ENCODE results near the gene RANBP1.

The RANBP1 gene

GRCh38 chr22:20091690-20092476 is 24.0 kb upstream of the RANBP1 start:
- in situ Hi-C loops (cut with HindIII; ENCODE audit: low pct_unique_long_range_greater_than_20kb, low sequenced_read_pairs), result no loop called here
- DNase-seq (ENCODE audit: low read depth in 1 of 2, low spot score in 1 of 2), result no peak
- no peak for TF ChIP-seq JUND (IDR thresholded peaks at IDR 0.05; ENCODE audit: low read depth)

- in situ Hi-C loops (cut with HindIII; ENCODE audit: low pct_unique_long_range_greater_than_20kb, low sequenced_read_pairs), result no loop called here
- DNase-seq (ENCODE audit: low read depth in 1 of 2, low spot score in 1 of 2), result no peak
- TF ChIP-seq JUND (IDR thresholded peaks at IDR 0.05; ENCODE audit: low read depth), result no peak
Measured at GRCh38 chr22:20092477-20092854, 23.4 kb upstream of the RANBP1 start.

GRCh38 chr22:20093418-20094196 is 22.3 kb upstream of the RANBP1 start:
- no peak for TF ChIP-seq JUND (IDR thresholded peaks at IDR 0.05; ENCODE audit: low read depth)
- in situ Hi-C loops (cut with HindIII; ENCODE audit: low pct_unique_long_range_greater_than_20kb, low sequenced_read_pairs), result no loop called here

GRCh38 chr22:20094197-20094807 is 21.6 kb upstream of the RANBP1 start:
- no peak for TF ChIP-seq JUND (IDR thresholded peaks at IDR 0.05; ENCODE audit: low read depth)
- DNase-seq (ENCODE audit: low read depth in 1 of 2, low spot score in 1 of 2), result no peak
- in situ Hi-C loops (cut with HindIII; ENCODE audit: low pct_unique_long_range_greater_than_20kb, low sequenced_read_pairs), result no loop called here

More at GRCh38 chr22:20093418-20094196, 22.3 kb upstream of the RANBP1 start:
- no peak for DNase-seq (ENCODE audit: low read depth in 1 of 2, low spot score in 1 of 2)

- TF ChIP-seq JUND (IDR thresholded peaks at IDR 0.05; ENCODE audit: low read depth), result no peak
- in situ Hi-C loops (cut with HindIII; ENCODE audit: low pct_unique_long_range_greater_than_20kb, low sequenced_read_pairs), result no loop called here
- DNase-seq (ENCODE audit: low read depth in 1 of 2, low spot score in 1 of 2), result no peak
Measured at GRCh38 chr22:20095521-20095920, 20.4 kb upstream of the RANBP1 start.

- TF ChIP-seq JUND (IDR thresholded peaks at IDR 0.05; ENCODE audit: low read depth), result no peak
- DNase-seq (ENCODE audit: low read depth in 1 of 2, low spot score in 1 of 2), result no peak
- in situ Hi-C loops (cut with HindIII; ENCODE audit: low pct_unique_long_range_greater_than_20kb, low sequenced_read_pairs), result no loop called here
Measured at GRCh38 chr22:20096574-20097420, 19.1 kb upstream of the RANBP1 start.

GRCh38 chr22:20099099-20099711 is 16.7 kb upstream of the RANBP1 start:
- no peak for TF ChIP-seq JUND (IDR thresholded peaks at IDR 0.05; ENCODE audit: low read depth)
- in situ Hi-C loops (cut with HindIII; ENCODE audit: low pct_unique_long_range_greater_than_20kb, low sequenced_read_pairs), result no loop called here

GRCh38 chr22:20101638-20102037 is 14.3 kb upstream of the RANBP1 start:
- no peak for TF ChIP-seq JUND (IDR thresholded peaks at IDR 0.05; ENCODE audit: low read depth)
- no peak for DNase-seq (ENCODE audit: low read depth in 1 of 2, low spot score in 1 of 2)
- in situ Hi-C loops (cut with HindIII; ENCODE audit: low pct_unique_long_range_greater_than_20kb, low sequenced_read_pairs), result no loop called here

More at GRCh38 chr22:20099099-20099711, 16.7 kb upstream of the RANBP1 start:
- DNase-seq (ENCODE audit: low read depth in 1 of 2, low spot score in 1 of 2), result no peak

GRCh38 chr22:20102203-20102780 is 13.6 kb upstream of the RANBP1 start:
- no peak for DNase-seq (ENCODE audit: low read depth in 1 of 2, low spot score in 1 of 2)
- TF ChIP-seq JUND (IDR thresholded peaks at IDR 0.05; ENCODE audit: low read depth), result no peak
- in situ Hi-C loops (cut with HindIII; ENCODE audit: low pct_unique_long_range_greater_than_20kb, low sequenced_read_pairs), result no loop called here

- in situ Hi-C loops (cut with HindIII; ENCODE audit: low pct_unique_long_range_greater_than_20kb, low sequenced_read_pairs), result no loop called here
- TF ChIP-seq JUND (IDR thresholded peaks at IDR 0.05; ENCODE audit: low read depth), result no peak
- DNase-seq (ENCODE audit: low read depth in 1 of 2, low spot score in 1 of 2), result no peak
Measured at GRCh38 chr22:20105456-20106204, 10.3 kb upstream of the RANBP1 start.

Data from T47D (cell line).